Measurements from ENCODE around the gene PLCB1.
A peak's percentile ranks its signal among the peaks of the same experiment; 100 is the strongest.
"Not testable (repeated sequence)": the region's sequence is repeated elsewhere in the genome, so short reads cannot be mapped to it uniquely, and the experiment has no call there.

PLCB1 gene

GRCh38 chr20:8131598-8132483, at the start of gene PLCB1:
Gene PLCB1 (plus strand): TSS chr20:8132266. CDS start chr20:8132652, 386 bp downstream.
- DNase-seq (ENCODE audit: low read depth), result peak; percentile 83

GRCh38 chr20:8082989-8083388, 49.1 kb upstream of the PLCB1 start:
- peak; percentile 90 for DNase-seq (ENCODE audit: low read depth)

- DNase-seq (ENCODE audit: low read depth), result peak; percentile 77
These were observed 42.4 kb upstream of the PLCB1 start for GRCh38 chr20:8089668-8090067.

GRCh38 chr20:8094415-8094818, 37.6 kb upstream of the PLCB1 start:
- peak; percentile 84 for DNase-seq (ENCODE audit: low read depth)

GRCh38 chr20:8094850-8095249, 37.2 kb upstream of the PLCB1 start:
- DNase-seq (ENCODE audit: low read depth), result peak; percentile 82

- peak; percentile 88 for DNase-seq (ENCODE audit: low read depth)
These were observed 36.2 kb upstream of the PLCB1 start for GRCh38 chr20:8095648-8096572.

- DNase-seq (ENCODE audit: low read depth), result no peak
These were observed 34.8 kb upstream of the PLCB1 start for GRCh38 chr20:8097307-8097706.

GRCh38 chr20:8104252-8104651, 27.8 kb upstream of the PLCB1 start:
- no peak for DNase-seq (ENCODE audit: low read depth)

GRCh38 chr20:8114612-8115011, 17.5 kb upstream of the PLCB1 start:
- not testable (repeated sequence) for DNase-seq (ENCODE audit: low read depth)

- no peak for DNase-seq (ENCODE audit: low read depth)
These were observed 16.6 kb upstream of the PLCB1 start for GRCh38 chr20:8115436-8115835.

GRCh38 chr20:8116067-8116811, 15.8 kb upstream of the PLCB1 start:
- peak; percentile 68 for DNase-seq (ENCODE audit: low read depth)

GRCh38 chr20:8117636-8118035, 14.4 kb upstream of the PLCB1 start:
- DNase-seq (ENCODE audit: low read depth), result no peak

- no peak for DNase-seq (ENCODE audit: low read depth)
These were observed 14.0 kb upstream of the PLCB1 start for GRCh38 chr20:8118039-8118438.

- no peak for DNase-seq (ENCODE audit: low read depth)
These were observed 13.3 kb upstream of the PLCB1 start for GRCh38 chr20:8118760-8119159.

GRCh38 chr20:8121666-8122065, 10.4 kb upstream of the PLCB1 start:
- no peak for DNase-seq (ENCODE audit: low read depth)

GRCh38 chr20:8124639-8125038, 7.4 kb upstream of the PLCB1 start:
- peak; percentile 48 for DNase-seq (ENCODE audit: low read depth)

- DNase-seq (ENCODE audit: low read depth), result no peak
These were observed 5.9 kb upstream of the PLCB1 start for GRCh38 chr20:8126181-8126580.

- DNase-seq (ENCODE audit: low read depth), result peak; percentile 30
These were observed 5.2 kb upstream of the PLCB1 start for GRCh38 chr20:8126841-8127378.

- no peak for DNase-seq (ENCODE audit: low read depth)
These were observed 4.4 kb upstream of the PLCB1 start for GRCh38 chr20:8127553-8128255.

GRCh38 chr20:8128291-8129060, 3.6 kb upstream of the PLCB1 start:
- no peak for DNase-seq (ENCODE audit: low read depth)
